HG03460 (cell line): ENCODE measurements around the gene PNLDC1.
"Not testable (repeated sequence)": the region's sequence is repeated elsewhere in the genome, so short reads cannot be mapped to it uniquely, and the experiment has no call there.

Source experiments
- ATAC-seq: cut with Tn5 transposase; IDR thresholded peaks from one replicate; pipeline ENCODE4 v1.9.1; 2021; ENCODE audit not compliant: unreplicated experiment

The PNLDC1 gene

DNA sequence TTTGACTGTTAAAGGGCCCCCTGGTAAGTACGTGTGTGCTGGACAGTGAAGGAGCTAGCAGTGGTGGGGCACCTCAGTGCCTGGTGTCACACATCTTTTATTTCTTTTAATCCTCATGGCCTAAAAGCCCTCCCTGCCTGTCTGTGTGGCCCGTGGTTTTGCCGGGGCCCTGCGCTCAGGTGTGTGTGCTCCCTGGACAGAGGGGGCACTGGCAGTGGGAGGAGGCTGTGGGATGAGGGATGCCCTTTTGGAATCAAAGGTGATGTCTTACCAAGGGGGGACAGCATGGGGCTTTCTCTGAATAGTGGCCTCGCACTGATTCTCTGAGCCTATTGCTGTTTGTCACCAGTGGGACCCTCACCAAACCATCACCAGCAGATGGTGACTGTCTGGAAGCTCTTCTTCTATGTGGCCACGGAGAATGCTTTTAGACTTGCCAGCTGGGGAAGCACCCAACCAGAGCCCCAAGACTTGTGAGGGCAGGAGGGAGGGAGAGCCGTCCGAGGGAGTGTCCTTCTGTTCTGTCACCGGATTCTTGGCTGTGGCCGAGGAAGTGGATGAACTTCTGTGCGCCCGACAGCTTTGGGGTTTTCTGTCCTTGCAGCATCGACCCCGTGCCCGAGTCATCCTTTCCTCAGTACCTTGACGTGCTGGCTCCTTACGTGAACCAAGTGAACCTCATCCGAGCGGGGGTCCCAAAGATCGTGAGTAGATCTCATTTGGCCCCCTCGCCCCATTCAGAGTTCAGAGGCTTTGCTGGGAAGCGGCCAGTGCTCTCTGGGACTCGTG is 18.1 kb downstream of the PNLDC1 start:
- ATAC-seq = no peak

DNA sequence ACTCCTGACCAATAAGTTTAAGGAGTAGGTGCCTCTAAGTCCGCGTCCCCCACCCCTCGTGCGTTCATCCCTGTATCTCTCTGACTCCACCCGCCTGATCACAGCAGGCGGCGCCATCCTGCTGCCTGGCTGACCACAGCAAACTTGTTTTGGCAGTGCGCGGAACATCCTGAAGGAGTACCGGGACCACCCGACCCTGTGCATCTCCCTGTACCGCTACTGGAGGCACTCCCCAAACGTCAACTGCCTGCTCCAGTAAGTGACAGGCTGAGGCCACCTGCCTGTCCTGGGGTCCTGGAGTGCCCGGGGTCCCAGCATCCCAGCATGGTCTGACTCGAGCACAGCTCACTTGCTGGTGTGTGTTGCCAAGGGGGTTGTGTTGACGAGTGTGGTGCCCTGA is 19.0 kb downstream of the PNLDC1 start:
- no peak for ATAC-seq

DNA sequence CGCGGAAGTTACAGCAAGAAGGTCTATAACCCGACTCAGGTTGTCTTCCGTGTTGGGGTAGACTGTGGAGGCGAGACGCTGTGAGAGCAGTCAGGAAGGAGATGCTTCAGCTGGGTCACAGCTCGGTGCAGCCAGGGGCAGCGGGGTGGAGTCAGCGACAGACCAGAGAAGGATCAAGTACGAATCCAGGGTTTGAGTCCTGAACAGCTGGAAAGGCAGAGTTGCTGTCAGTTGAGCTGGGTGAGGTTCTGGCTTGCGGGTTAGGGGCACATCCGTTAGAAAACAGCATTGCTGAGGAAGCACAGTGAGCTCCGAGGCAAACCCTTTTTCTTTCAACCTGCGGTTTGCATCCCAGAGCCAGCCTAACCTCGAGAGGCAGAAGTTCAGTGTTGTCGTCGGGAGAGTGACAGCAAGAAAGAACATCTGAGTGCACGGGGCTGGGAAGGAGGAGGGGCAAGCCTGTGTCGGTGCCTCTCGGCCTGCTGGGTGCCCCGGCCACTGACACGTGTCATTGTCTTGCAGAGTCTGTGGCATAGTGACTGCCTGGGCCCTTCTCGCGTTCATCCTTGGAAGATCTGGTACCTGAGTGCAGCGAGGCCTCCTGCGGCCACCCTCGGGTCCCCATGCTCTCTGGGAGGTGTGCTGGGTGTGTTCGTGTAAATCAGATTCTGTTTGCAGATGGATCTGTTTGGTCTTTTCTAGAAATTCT is 20.0 kb downstream of the PNLDC1 start:
- ATAC-seq = peak; percentile 57

DNA sequence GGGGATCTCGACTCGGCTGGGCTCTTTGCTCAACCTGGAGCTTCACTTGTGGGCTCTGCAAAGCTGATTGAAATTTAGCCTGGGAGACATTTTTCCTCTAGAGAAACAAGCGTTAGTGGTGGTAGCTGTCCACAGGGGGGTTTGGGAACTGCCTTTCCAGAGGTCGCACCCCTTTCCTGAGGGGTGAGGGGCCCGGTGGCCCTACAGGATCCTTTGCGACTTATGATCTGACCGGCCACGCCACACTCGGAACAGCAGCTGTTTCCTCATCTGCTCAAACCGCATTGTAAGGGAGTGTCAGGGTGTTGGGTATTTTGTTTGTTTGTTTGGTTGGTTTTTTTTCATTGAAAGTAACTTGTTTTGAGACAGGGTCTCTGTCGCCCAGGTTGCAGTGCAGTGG is 21.0 kb downstream of the PNLDC1 start:
- ATAC-seq = no peak

DNA sequence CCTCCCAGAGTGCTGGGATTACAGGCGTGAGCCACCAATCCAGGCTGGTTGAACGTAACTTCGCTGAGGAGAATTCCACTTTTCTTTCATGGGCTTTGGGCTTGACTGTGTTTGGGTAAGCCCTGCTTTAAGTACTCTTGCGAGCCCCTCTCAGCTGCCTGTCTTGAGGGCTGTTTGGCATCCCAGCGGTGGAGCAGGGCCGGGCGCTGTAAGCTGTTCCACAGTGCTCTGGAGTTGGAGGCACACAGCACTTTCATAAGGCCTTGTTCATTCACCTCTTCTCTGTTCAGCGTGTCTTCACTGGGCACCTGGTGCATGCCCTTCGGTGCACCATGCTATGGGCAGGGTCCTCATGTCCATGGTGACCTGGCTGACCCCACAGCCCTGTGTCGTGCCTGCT is 21.6 kb downstream of the PNLDC1 start:
- no peak for ATAC-seq

DNA sequence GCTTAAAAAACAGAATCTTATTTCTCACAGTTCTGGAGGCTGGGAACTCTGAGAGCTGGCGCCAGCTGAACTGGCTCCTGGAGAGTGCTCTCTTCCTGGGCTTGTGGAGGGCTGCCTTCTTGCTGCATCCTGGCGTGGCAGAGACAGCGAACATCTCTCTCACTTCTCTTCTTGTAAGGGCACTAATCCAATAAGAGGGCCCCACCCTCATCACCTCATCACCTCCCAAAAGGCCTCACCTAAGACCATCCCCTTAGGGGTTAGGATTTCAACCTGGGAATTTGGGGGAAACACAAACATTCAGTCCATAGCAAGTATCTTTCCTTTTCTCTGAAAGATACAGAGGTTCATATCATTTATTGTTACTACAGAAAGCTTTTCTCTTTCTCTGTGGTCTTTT is 23.9 kb downstream of the PNLDC1 start:
- ATAC-seq = no peak

DNA sequence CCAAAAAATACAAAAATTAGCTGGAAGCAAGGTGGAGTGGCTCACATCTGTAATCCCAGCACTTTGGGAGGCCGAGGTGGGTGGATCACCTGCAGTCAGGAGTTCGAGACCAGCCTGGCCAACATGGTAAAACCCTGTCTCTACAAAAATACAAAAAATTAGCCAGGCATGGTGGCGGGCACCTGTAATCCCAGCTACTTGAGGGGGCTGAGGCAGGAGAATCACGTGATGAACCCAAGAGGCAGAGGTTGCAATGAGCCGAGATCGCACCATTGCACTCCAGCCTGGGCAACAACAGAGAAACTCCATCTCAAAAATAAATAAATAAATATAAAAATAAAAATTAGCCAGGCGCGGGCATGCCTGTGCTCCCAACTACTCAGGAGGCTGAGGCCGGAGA is 24.6 kb downstream of the PNLDC1 start:
- not testable (repeated sequence) for ATAC-seq

DNA sequence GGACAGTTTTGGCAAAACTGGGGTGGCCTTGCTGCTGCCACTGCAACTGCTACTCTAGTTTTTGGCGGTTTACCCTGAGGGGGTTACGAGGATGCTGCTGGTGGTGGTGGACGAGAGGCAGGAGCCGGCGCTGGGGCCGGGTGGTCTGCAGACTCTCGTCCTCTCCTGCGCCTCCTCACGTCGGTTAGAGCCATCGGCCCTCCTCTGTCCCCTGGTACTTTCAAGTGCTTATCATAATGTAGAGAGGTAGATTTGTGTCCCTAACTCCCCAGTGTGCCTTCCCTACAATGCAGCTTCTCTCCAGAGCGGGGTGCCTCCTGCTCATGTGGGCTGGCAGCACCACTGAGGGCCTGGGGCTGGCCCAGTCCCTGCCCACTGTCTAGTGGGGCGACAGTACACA is 25.9 kb downstream of the PNLDC1 start:
- ATAC-seq = no peak

DNA sequence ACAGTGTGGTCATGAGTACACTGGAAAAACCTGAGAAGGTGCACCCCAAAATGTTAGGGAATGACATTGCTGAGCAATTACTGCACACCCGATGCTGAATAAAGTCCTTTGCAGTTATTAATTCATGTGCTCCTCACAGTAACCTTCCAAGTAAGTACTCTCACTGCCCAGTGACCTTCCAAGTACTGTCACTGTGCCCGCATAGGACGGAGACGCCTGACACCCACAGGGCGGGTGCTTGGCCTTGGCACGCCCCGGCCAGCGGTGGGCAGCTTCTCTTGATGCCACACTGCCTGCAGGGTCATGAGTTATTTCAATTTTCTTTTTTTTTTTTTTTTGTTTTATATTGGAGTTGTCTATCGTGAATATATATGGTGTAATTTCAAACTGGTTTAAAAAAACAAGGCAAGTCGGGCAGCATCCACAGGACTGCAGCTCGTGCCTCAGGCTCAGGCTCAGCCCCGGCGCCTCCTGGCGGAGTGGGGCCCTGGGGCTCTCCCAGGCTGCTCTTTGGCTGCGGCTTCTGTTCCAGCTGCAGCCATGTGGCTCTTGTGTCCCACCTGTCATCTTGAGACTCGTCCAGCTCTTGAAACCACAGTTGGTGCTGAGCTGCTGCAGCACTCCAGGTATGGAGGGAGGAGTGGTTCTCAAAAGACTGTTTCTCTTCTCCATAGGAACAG is 27.0 kb downstream of the PNLDC1 start:
- no peak for ATAC-seq

DNA sequence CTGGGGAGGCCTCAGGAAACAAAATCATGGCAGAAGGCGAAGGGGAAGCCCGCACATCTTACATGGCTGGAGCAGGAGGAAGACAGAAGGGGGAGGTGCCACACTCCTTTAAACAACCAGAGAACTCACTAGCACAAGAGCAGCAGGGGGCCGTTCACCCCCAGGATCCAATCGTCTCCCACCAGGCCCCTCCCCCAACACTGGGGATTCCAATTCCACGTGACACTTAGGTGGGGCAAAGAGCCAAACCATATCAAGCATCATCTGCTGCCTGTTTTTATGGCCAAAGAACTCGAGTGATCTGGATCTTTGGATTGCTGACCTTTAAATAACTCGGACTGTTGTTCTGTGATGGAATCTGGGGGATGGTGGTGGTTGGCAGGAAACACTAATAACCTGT is 28.0 kb downstream of the PNLDC1 start:
- ATAC-seq = no peak

DNA sequence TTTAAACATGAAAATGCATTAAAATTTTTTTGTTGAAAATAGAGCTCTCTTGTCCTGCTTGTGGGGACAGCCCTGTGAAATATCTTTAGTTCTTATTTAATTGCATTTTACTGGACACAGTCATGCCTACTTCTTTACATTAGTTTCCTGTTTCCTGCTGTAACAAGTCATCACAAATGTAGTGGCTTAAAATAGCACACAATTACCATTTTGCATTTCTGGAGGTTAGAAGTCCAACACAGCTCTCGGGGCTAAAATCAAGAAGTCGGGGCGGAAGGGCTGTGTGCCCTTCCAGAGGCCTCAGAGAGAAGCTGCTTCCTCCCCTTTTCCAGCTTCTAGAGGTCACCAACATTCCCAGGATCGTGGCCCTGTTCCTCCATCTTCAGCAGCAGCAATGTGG is 29.4 kb downstream of the PNLDC1 start:
- ATAC-seq = no peak

DNA sequence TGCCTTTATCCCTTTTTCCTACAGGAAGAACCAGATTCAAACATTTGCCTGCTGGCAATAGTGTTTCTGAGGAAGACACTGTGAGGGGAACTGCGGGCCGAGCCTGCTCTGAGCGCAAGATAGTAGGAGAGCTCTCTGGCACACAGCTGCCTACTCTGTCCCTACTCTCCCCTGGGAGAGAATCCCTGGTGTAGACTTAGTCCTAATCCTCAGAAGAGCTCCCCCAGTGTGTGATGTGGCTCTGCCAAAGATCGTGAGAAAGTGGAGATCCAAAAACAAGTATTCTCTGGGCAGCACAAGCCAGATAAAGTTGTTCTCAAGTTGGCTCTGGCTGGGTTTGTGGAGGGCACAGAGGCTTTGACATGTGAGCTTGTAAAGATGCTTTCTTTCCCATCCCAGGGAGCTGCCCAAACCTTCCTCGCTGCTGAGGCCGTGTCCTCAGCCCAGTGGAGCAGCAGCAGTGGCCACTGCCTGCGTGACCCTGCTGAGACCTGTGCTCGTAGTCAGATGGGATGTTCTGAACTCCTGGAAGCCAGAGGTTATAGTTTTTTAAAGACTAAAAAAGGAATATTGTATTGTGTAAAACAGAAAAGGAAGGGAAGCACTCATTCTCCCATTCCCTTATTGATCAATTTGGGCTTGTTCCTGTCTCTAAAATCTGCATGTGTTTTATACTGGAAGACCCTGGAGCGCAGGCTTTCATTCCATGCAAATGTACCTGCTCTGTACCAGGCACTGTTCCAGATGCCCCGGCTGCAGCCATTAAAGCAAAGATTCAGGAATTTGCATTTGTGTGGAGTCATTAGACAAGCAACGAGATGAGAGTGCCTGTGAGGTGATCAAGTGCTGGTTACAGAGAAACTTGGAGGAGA is 30.7 kb downstream of the PNLDC1 start:
- ATAC-seq = no peak

DNA sequence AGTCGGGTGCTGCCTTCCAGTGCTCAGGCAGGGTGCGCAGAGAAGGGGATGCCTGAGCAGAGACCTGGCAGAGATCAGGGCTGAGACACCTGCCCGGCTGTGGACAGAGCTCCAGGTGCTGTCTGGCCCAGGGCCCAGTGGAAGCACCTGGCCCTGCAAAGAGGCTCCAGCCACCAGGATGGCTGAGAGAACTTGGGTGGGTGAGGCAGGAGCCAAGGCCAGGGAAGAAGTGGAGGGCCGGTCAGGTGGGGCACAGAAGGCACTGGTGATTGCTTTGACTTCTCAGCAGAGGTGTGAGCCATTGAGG is 31.2 kb downstream of the PNLDC1 start:
- ATAC-seq = no peak

DNA sequence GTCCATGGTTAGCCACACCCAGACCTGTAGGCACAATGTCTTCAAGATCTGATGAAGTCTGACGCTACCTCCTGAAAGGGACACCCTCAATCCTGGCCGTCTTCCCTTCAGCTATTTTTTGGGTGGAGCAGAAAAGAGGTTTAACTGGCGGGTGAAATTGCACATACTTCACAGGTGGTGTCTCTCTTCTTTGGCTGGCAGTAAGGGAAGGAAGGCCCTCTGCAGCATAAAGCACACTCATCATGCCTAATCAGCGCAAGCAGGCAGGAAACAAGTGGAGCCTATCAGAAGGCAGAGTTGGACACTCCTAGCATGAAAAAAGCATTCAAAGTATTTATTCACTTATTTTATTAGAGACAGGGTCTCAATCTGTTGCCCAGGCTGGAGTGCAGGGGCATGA is 32.9 kb downstream of the PNLDC1 start:
- ATAC-seq = no peak

DNA sequence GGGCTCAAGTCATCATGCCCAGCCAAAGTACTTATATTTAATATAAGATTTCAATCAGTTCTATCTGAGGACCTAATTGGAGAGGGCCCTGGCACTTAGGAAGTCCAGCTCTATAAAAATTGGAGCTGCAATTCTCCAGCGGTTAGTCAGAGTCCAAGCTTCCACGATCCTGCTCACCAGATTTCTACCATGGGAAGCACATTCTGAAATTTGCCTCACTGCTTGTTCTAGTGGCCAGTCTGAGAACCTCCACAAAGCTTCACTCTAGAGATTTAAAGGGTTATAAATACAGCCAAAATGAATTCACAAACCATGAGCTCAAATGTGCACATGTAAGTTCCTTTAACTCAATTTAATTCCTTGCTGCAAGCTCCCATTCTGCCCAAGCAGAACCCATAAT is 33.5 kb downstream of the PNLDC1 start:
- ATAC-seq = no peak

DNA sequence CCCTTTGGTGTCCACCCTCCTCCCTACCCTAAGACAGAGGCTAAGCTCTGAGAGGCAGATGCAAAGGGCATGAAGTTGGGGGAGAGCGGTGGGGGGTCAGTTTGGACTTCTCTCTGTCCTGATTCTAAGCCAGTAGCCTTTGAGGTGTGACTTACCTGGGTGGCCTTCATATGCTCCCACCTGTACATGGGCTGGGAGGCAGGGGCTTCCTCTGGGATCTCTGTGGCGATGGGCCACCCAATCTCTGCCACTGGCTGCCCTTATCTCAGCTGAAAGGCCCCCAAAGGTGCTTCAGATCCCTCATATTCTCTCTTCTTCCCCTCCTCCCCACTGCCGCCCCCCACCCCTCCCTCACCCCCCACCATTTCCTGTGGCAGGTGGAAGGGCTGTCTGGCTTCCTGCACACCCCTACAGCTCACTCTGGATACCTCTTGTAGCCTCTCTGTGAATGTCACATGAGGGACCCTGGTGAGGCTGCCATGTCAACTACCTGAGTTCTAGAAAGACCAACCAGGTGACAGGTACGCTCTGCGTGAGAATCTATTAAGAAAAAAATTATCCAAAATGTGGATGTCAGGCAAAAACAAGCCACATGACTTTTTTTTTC is 34.0 kb downstream of the PNLDC1 start:
- ATAC-seq = no peak

DNA sequence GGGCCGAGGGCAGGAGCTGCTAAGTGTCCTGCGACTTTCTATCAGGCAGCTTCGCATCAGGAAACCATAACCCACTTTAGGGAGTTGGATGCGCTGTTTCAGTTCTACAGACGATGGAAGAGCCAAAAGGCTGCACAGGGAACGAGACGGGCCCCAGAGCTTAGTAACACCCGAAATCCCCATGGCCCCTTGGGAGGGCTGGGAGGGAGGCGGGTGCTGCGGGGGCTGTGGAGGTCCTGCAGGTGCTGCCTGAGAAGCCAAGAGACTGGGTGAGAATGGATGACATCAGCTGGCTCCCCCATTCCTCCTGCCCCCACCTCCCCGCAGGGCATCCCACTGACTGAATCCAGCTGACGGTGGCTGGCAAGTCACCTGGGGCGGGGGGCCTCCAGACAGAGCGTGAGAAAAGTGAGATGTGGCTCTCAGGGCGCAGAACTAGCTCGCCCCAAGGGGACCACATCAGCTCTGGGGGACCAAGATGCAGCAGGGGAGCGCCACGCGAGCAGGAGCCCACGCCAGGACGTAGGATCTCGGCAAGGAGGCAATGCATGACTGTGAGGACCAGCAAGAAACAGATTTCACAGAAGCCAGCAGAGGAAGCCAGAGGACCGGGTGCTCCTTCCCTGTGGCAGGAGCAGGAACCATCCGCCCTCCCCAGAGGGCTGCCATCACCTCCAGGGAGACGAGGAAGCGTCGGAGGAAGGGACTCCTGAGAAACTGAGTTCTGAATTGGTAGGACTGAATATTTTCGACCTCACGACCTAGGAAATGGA is 36.8 kb downstream of the PNLDC1 start:
- no peak for ATAC-seq

DNA sequence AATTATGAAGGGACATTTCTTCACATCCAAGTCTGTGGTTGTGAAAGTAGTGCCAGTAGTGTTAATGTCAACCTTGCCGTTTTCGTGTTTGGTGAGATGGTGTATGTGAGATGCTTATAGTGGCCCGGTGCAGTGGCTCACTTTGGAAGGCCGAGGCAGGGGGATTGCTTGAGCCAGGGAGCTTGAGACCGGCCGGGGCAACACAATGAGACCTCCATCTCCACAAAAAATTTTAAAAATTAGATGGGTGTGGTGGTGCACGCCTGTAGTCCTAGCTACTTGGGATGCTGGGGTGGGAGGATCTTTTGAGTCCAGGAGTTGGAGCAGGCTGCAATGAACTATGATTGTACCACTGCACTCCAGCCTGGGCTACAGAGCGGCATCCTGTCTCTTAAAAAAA is 37.4 kb downstream of the PNLDC1 start:
- ATAC-seq = no peak

DNA sequence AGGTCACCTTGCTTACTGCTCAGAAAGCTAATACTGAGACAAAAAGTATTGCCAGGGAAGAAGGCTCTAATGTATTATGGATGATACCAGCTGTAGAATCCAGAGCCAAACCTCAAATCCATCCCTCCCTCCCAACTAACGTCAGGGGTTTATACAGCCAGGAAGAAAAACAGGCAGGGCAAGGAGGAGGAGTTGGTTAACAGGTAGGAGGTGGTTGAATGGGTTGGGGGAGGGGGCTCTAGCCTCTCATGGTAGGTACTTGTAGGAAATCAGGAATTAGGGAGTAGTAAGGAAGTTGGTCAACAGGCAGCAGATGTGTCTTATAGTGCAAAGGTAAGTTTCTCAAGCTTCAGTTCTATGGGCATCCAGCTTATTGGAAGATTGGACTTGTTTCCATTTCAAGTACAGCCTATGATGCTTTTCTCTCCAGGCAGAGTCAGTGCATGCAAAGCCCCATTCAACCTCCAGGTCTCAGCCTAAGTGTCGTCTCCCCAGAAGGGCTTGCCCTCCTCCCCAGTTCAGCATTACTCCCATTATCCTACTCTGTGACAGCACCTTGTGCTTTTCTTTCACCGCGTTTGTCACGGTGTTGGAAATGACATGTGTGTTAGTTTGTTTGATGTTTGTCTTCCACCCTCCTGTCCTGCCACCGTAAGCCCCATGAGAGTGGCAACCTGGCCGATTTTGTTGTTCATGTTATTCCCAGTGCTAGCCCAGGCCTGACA is 38.1 kb downstream of the PNLDC1 start:
- ATAC-seq = no peak

DNA sequence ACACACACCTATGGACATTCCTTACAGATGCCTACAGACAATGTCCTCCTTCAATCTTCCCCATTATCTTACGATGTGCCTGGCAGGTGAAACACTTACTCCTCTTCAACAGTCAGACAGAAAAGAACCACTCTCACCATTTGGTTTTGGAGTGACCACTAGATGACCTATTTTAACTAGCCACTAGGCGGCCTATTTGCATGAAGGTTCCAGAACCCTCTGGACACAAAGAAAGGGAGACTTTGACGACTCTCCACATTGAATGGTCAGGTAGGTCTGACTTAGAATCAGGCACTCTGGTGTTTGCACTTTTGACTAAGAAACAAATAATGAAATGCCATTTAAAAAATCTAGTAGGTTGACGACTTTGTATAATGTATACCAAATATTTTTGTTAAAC is 42.0 kb downstream of the PNLDC1 start:
- ATAC-seq = no peak
